ENCODE results near the gene IKBKE.
A peak's percentile ranks its signal among the peaks of the same experiment; 100 is the strongest.

IKBKE gene

DNA sequence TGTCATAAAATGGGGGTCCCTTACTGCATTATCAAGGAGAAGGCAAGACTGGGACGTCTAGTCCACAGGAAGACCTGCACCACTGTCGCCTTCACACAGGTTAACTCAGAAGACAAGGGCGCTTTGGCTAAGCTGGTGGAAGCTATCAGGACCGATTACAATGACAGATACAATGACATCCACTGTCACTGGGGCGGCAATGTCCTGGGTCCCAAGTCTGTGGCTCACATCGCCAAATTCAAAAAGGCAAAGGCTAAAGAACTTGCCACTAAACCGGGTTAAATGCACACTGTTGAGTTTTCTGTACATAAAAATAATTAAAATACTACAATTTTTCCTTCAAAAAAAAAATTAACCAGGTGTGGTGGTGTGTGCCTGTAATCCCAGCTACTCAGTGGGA lies 59.1 kb downstream of the IKBKE start:
- Histone ChIP-seq H2BK5ac (ENCODE audit: low read length) (no peak overlapping the region), H3K4me2 (ENCODE audit: insufficient read depth, low read length, poor library complexity, severe bottlenecking) (no peak overlapping the region), H3K18ac (ENCODE audit: low read length) (no peak overlapping the region), H4K91ac (ENCODE audit: low read depth, low read length, poor library complexity) (no peak overlapping the region), H3K27me3 (ENCODE audit: control insufficient read depth in 3 of 3, insufficient read depth in 3 of 3, low read depth in 1 of 3, low read length in 3 of 3) (peaks cover 0 to 29% (median 0%) of the 10 kb centered on the region in 3 experiments), H3K79me1 (ENCODE audit: low read depth, low read length) (no peaks in the 10 kb centered on the region), H3K9ac (ENCODE audit: low read depth, low read length, poor library complexity) (no peak overlapping the region), H4K8ac (ENCODE audit: low read depth, low read length) (no peak overlapping the region), H3K23ac (ENCODE audit: low read depth, low read length, poor library complexity) (no peak overlapping the region), H3K14ac (ENCODE audit: low read length) (no peak overlapping the region), H2BK15ac (ENCODE audit: low read length) (no peak overlapping the region), H2BK12ac (ENCODE audit: low read length) (no peak overlapping the region), H3K36me3 (replicated peaks in 1 of 2; ENCODE audit: control insufficient read depth in 2 of 2, insufficient read depth in 2 of 2, low read length in 2 of 2) (no peaks in the 10 kb centered on the region), H2BK120ac (ENCODE audit: low read depth, low read length) (no peak overlapping the region), H3K27ac (replicated peaks; ENCODE audit: low read length) (no peak overlapping the region), H3K4ac (ENCODE audit: low read length) (no peak overlapping the region), H3K4me1 (ENCODE audit: control insufficient read depth in 2 of 2, insufficient read depth in 1 of 2, low read depth in 1 of 2, low read length in 2 of 2) (no peaks in the 10 kb centered on the region), H2AFZ (ENCODE audit: low read length) (no peak overlapping the region), H2AK5ac (ENCODE audit: low read depth, low read length) (no peak overlapping the region), H3K9me3 (replicated peaks in 1 of 2; ENCODE audit: control insufficient read depth in 2 of 2, insufficient read depth in 1 of 2, low read depth in 1 of 2, low read length in 2 of 2) (no peaks in the 10 kb centered on the region), H3K4me3 (ENCODE audit: low read length in 2 of 2) (no peak overlapping the region)
- no CpG with 5 or more reads among the region's 7 CpGs for WGBS, 2 donors (ENCODE audit: extremely low coverage in 2 of 2, insufficient read length in 2 of 2, insufficient replicate concordance in 1 of 2)
- no peak for DNase-seq (ENCODE audit: low spot score)

DNA sequence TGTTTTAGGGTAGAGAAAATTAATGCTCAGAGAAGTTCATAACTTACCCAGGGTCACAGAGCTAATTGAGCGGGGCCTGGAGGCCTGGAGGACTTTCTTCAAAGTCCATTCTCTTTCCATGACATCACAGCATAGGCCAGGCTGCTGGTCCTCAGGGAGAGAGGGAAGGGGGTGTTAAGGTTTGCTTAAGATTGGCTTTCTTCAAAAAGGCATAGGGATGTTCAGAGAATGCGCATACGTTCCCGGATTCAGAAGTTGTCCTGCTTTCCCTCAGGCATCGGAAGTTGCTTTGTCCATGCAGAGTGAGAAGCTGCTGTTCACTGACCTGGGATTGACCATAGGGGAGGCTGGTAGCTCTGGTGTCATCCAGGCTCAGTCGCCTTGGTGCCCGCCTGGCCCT lies 62.1 kb downstream of the IKBKE start:
- Histone ChIP-seq H3K4me1 (ENCODE audit: control insufficient read depth in 2 of 2, insufficient read depth in 1 of 2, low read depth in 1 of 2, low read length in 2 of 2) (no peaks in the 10 kb centered on the region), H3K4me3 (ENCODE audit: low read length in 2 of 2) (no peak overlapping the region), H3K9ac (ENCODE audit: low read depth, low read length, poor library complexity) (no peak overlapping the region), H2BK5ac (ENCODE audit: low read length) (no peak overlapping the region), H4K91ac (ENCODE audit: low read depth, low read length, poor library complexity) (no peak overlapping the region), H2AK5ac (ENCODE audit: low read depth, low read length) (no peak overlapping the region), H2BK120ac (ENCODE audit: low read depth, low read length) (no peak overlapping the region), H3K27me3 (ENCODE audit: control insufficient read depth in 3 of 3, insufficient read depth in 3 of 3, low read depth in 1 of 3, low read length in 3 of 3) (peaks cover 0 to 47% (median 0%) of the 10 kb centered on the region in 3 experiments), H3K36me3 (replicated peaks in 1 of 2; ENCODE audit: control insufficient read depth in 2 of 2, insufficient read depth in 2 of 2, low read length in 2 of 2) (no peaks in the 10 kb centered on the region), H3K9me3 (replicated peaks in 1 of 2; ENCODE audit: control insufficient read depth in 2 of 2, insufficient read depth in 1 of 2, low read depth in 1 of 2, low read length in 2 of 2) (no peaks in the 10 kb centered on the region), H3K4ac (ENCODE audit: low read length) (no peak overlapping the region), H3K18ac (ENCODE audit: low read length) (peak overlapping the region; percentile 23), H3K23ac (ENCODE audit: low read depth, low read length, poor library complexity) (no peak overlapping the region), H3K14ac (ENCODE audit: low read length) (no peak overlapping the region), H2BK12ac (ENCODE audit: low read length) (no peak overlapping the region), H3K79me1 (ENCODE audit: low read depth, low read length) (no peaks in the 10 kb centered on the region), H2AFZ (ENCODE audit: low read length) (no peak overlapping the region), H2BK15ac (ENCODE audit: low read length) (no peak overlapping the region), H3K4me2 (ENCODE audit: insufficient read depth, low read length, poor library complexity, severe bottlenecking) (no peak overlapping the region), H4K8ac (ENCODE audit: low read depth, low read length) (no peak overlapping the region), H3K27ac (replicated peaks; ENCODE audit: low read length) (no peak overlapping the region)
- no CpG with 5 or more reads among the region's 7 CpGs for WGBS, 2 donors (ENCODE audit: extremely low coverage in 2 of 2, insufficient read length in 2 of 2, insufficient replicate concordance in 1 of 2)
- DNase-seq (ENCODE audit: low spot score) = no peak

DNA sequence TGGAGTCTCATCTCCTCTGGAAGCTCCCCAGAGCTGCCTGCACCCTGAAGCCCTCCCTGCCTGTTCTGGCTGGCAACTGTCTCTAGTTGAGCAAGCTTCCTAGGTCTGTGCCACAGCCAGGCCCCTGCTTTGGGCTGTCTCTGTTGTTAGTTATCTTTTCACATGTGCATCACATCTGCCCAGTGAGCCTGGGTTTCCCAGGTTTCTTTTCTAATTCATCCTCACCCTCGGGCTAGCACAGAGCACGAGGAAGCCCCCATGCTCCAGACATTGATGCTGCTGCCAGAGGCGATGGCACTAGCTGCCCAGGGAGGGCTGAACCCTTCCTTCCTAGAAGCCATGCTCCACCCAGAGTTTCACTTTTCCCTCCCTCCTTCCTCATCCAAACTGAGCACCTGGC lies 64.3 kb downstream of the IKBKE start:
- DNase-seq (ENCODE audit: low spot score) = no peak
- H3K9me3 ChIP-seq (replicated peaks in 1 of 2; ENCODE audit: control insufficient read depth in 2 of 2, insufficient read depth in 1 of 2, low read depth in 1 of 2, low read length in 2 of 2) = no peaks in the 10 kb centered on the region
- no peak overlapping the region for H2BK120ac ChIP-seq (ENCODE audit: low read depth, low read length)

GRCh38 chr1:206535853-206536188 lies 65.5 kb downstream of the IKBKE start:
- Histone ChIP-seq H3K36me3 (replicated peaks in 1 of 2; ENCODE audit: control insufficient read depth in 2 of 2, insufficient read depth in 2 of 2, low read length in 2 of 2) (no peaks in the 10 kb centered on the region), H3K18ac (ENCODE audit: low read length) (no peak overlapping the region), H2AFZ (ENCODE audit: low read length) (no peak overlapping the region), H3K4ac (ENCODE audit: low read length) (no peak overlapping the region), H3K9me3 (replicated peaks in 1 of 2; ENCODE audit: control insufficient read depth in 2 of 2, insufficient read depth in 1 of 2, low read depth in 1 of 2, low read length in 2 of 2) (no peaks in the 10 kb centered on the region), H3K4me2 (ENCODE audit: insufficient read depth, low read length, poor library complexity, severe bottlenecking) (no peak overlapping the region), H3K27me3 (ENCODE audit: control insufficient read depth in 3 of 3, insufficient read depth in 3 of 3, low read depth in 1 of 3, low read length in 3 of 3) (peaks cover 0 to 55% (median 0%) of the 10 kb centered on the region in 3 experiments), H2BK15ac (ENCODE audit: low read length) (no peak overlapping the region), H3K27ac (replicated peaks; ENCODE audit: low read length) (no peak overlapping the region), H3K4me3 (ENCODE audit: low read length in 2 of 2) (no peak overlapping the region), H4K91ac (ENCODE audit: low read depth, low read length, poor library complexity) (no peak overlapping the region), H3K23ac (ENCODE audit: low read depth, low read length, poor library complexity) (no peak overlapping the region), H3K14ac (ENCODE audit: low read length) (no peak overlapping the region), H4K8ac (ENCODE audit: low read depth, low read length) (no peak overlapping the region), H3K79me1 (ENCODE audit: low read depth, low read length) (no peaks in the 10 kb centered on the region), H3K4me1 (ENCODE audit: control insufficient read depth in 2 of 2, insufficient read depth in 1 of 2, low read depth in 1 of 2, low read length in 2 of 2) (peaks cover 3 to 4% of the 10 kb centered on the region in 2 donors), H2BK12ac (ENCODE audit: low read length) (no peak overlapping the region), H2BK120ac (ENCODE audit: low read depth, low read length) (no peak overlapping the region), H3K9ac (ENCODE audit: low read depth, low read length, poor library complexity) (no peak overlapping the region), H2BK5ac (ENCODE audit: low read length) (no peak overlapping the region), H2AK5ac (ENCODE audit: low read depth, low read length) (no peak overlapping the region)
- no CpG with 5 or more reads among the region's 6 CpGs for WGBS, 2 donors (ENCODE audit: extremely low coverage in 2 of 2, insufficient read length in 2 of 2, insufficient replicate concordance in 1 of 2)
- no peak for DNase-seq (ENCODE audit: low spot score)

More for the DNA sequence above, 64.3 kb downstream of the IKBKE start:
- no peak overlapping the region for H2AK5ac ChIP-seq (ENCODE audit: low read depth, low read length)
- H3K4me3 ChIP-seq (ENCODE audit: low read length in 2 of 2) = no peak overlapping the region
- H3K4ac ChIP-seq (ENCODE audit: low read length) = no peak overlapping the region
- H3K18ac ChIP-seq (ENCODE audit: low read length) = no peak overlapping the region
- H3K27ac ChIP-seq (replicated peaks; ENCODE audit: low read length) = no peak overlapping the region
- H4K91ac ChIP-seq (ENCODE audit: low read depth, low read length, poor library complexity) = no peak overlapping the region
- H4K8ac ChIP-seq (ENCODE audit: low read depth, low read length) = no peak overlapping the region
- no peak overlapping the region for H3K14ac ChIP-seq (ENCODE audit: low read length)
- no peak overlapping the region for H3K23ac ChIP-seq (ENCODE audit: low read depth, low read length, poor library complexity)
- H2BK15ac ChIP-seq (ENCODE audit: low read length) = no peak overlapping the region
- no peaks in the 10 kb centered on the region for H3K79me1 ChIP-seq (ENCODE audit: low read depth, low read length)
- no peak overlapping the region for H3K9ac ChIP-seq (ENCODE audit: low read depth, low read length, poor library complexity)
- H3K4me2 ChIP-seq (ENCODE audit: insufficient read depth, low read length, poor library complexity, severe bottlenecking) = no peak overlapping the region
- H3K4me1 ChIP-seq (ENCODE audit: control insufficient read depth in 2 of 2, insufficient read depth in 1 of 2, low read depth in 1 of 2, low read length in 2 of 2) = peaks cover 0 to 2% of the 10 kb centered on the region in 2 donors
- H2AFZ ChIP-seq (ENCODE audit: low read length) = no peak overlapping the region
- H2BK12ac ChIP-seq (ENCODE audit: low read length) = no peak overlapping the region
- no peak overlapping the region for H2BK5ac ChIP-seq (ENCODE audit: low read length)
- no peaks in the 10 kb centered on the region for H3K36me3 ChIP-seq (replicated peaks in 1 of 2; ENCODE audit: control insufficient read depth in 2 of 2, insufficient read depth in 2 of 2, low read length in 2 of 2)
- WGBS, 2 donors (ENCODE audit: extremely low coverage in 2 of 2, insufficient read length in 2 of 2, insufficient replicate concordance in 1 of 2) = no CpG with 5 or more reads among the region's 3 CpGs
- H3K27me3 ChIP-seq (ENCODE audit: control insufficient read depth in 3 of 3, insufficient read depth in 3 of 3, low read depth in 1 of 3, low read length in 3 of 3) = peaks cover 0 to 59% (median 0%) of the 10 kb centered on the region in 3 experiments

Measured in neuronal stem cell (in vitro differentiated cells).